ENCODE measurements around the gene GHRL. TPM values are rescaled to one million over a fixed set of nuclear protein-coding genes. Genes with fewer than 3 reads are reported as not detected.

GHRL gene
- total RNA-seq, 5 donors from 2014 or later (not counting 1 experiment from before 2014, with no cell fraction given), result 0.29 to 1.7 (median 0.61) TPM; not detected in 1

GRCh38 chr3:10285272-10286132, 7.2 kb downstream of the GHRL start:
- CTCF ChIA-PET, result interaction anchor here in 1 of 2 donors (0.9 to 2.4 kb wide), 5 partner anchors 11 to 352 kb away, joined by 3 to 16 read pairs (median 3); partner anchors contain the start of gene CRELD1
- Histone ChIP-seq H3K4me3 (ENCODE audit: control insufficient read depth in 1 of 2, extremely low read depth in 1 of 2, low read length in 1 of 2) (no peak overlapping the region), H3K27me3 (replicated peaks in 1 of 2; ENCODE audit: control insufficient read depth in 2 of 2, extremely low read depth in 1 of 2, insufficient read depth in 2 of 2, low read length in 1 of 2) (no peaks in the 10 kb centered on the region), H3K27ac (ENCODE audit: low read length) (no peak overlapping the region), H3K4me1 (ENCODE audit: control insufficient read depth in 1 of 2, extremely low read depth in 1 of 2, insufficient read depth in 2 of 2, low read length in 2 of 2) (peaks cover 3 to 18% of the 10 kb centered on the region in 2 experiments), H3K36me3 (ENCODE audit: control insufficient read depth in 2 of 2, extremely low read depth in 1 of 2, insufficient read depth in 1 of 2, low read length in 1 of 2) (peaks cover 19 to 50% of the 10 kb centered on the region in 2 donors), H3K9me3 (no peaks in the 10 kb centered on the region)
- no peak overlapping the region for H3K4me3 Mint-ChIP-seq
- ATAC-seq (replicated peaks in 1 of 4) (no peak), DNase-seq (no peak)
- peaks cover 18% of the 10 kb centered on the region for H3K36me3 Mint-ChIP-seq
- 74% methylated on average over 8 of the region's 12 CpGs for WGBS (ENCODE audit: insufficient coverage)
- H3K27ac Mint-ChIP-seq, result peak overlapping the region; percentile 77 to 80
- H3K27me3 Mint-ChIP-seq, result no peaks in the 10 kb centered on the region
- no peaks in the 10 kb centered on the region for H3K9me3 Mint-ChIP-seq
- peaks cover 22 to 35% (median 25%) of the 10 kb centered on the region in 3 donors for H3K4me1 Mint-ChIP-seq
- POLR2A ChIA-PET, result interaction anchor here (0.6 to 1.0 kb wide), 3 partner anchors 94 to 513 kb away, joined by 3 to 9 read pairs (median 3); no protein-coding TSS in a partner anchor

GRCh38 chr3:10284496-10284895, 8.3 kb downstream of the GHRL start:
- peaks cover 22 to 36% (median 29%) of the 10 kb centered on the region in 3 donors for H3K4me1 Mint-ChIP-seq
- H3K4me3 ChIP-seq (ENCODE audit: control insufficient read depth in 1 of 2, extremely low read depth in 1 of 2, low read length in 1 of 2), result no peak overlapping the region
- no peaks in the 10 kb centered on the region for H3K9me3 ChIP-seq
- CTCF ChIA-PET, result interaction anchor here in 1 of 2 donors (0.9 kb wide), 1 partner anchor 10 kb away, joined by 3 read pairs; no protein-coding TSS in a partner anchor
- peaks cover 3 to 18% of the 10 kb centered on the region in 2 experiments for H3K4me1 ChIP-seq (ENCODE audit: control insufficient read depth in 1 of 2, extremely low read depth in 1 of 2, insufficient read depth in 2 of 2, low read length in 2 of 2)
- no peak overlapping the region for H3K27ac ChIP-seq (ENCODE audit: low read length)
- peak; percentile 19 to 95 (median 38) for ATAC-seq (replicated peaks in 1 of 4)
- WGBS (ENCODE audit: insufficient coverage), result 11% methylated on average over 8 of the region's 9 CpGs
- H3K36me3 ChIP-seq (ENCODE audit: control insufficient read depth in 2 of 2, extremely low read depth in 1 of 2, insufficient read depth in 1 of 2, low read length in 1 of 2), result peaks cover 16 to 57% of the 10 kb centered on the region in 2 donors
- H3K4me3 Mint-ChIP-seq, result no peak overlapping the region
- peaks cover 24% of the 10 kb centered on the region for H3K36me3 Mint-ChIP-seq
- peak overlapping the region; percentile 77 to 80 for H3K27ac Mint-ChIP-seq
- peak in 32 of 35 experiments; percentile 10 to 82 (median 41) for DNase-seq
- H3K9me3 Mint-ChIP-seq, result no peaks in the 10 kb centered on the region
- H3K27me3 Mint-ChIP-seq, result no peaks in the 10 kb centered on the region
- POLR2A ChIA-PET, result no interaction called here
- no peaks in the 10 kb centered on the region for H3K27me3 ChIP-seq (replicated peaks in 1 of 2; ENCODE audit: control insufficient read depth in 2 of 2, extremely low read depth in 1 of 2, insufficient read depth in 2 of 2, low read length in 1 of 2)

- Histone ChIP-seq H3K36me3 (ENCODE audit: control insufficient read depth in 2 of 2, extremely low read depth in 1 of 2, insufficient read depth in 1 of 2, low read length in 1 of 2) (peaks cover 14 to 57% of the 10 kb centered on the region in 2 donors), H3K27me3 (replicated peaks in 1 of 2; ENCODE audit: control insufficient read depth in 2 of 2, extremely low read depth in 1 of 2, insufficient read depth in 2 of 2, low read length in 1 of 2) (no peaks in the 10 kb centered on the region), H3K9me3 (no peaks in the 10 kb centered on the region), H3K27ac (ENCODE audit: low read length) (no peak overlapping the region), H3K4me3 (ENCODE audit: control insufficient read depth in 1 of 2, extremely low read depth in 1 of 2, low read length in 1 of 2) (no peak overlapping the region), H3K4me1 (ENCODE audit: control insufficient read depth in 1 of 2, extremely low read depth in 1 of 2, insufficient read depth in 2 of 2, low read length in 2 of 2) (peaks cover 3 to 18% of the 10 kb centered on the region in 2 experiments)
- Mint-ChIP-seq H3K36me3 (peaks cover 29% of the 10 kb centered on the region), H3K27ac (peak overlapping the region; percentile 52 to 77), H3K27me3 (no peaks in the 10 kb centered on the region), H3K4me1 (peaks cover 22 to 36% (median 29%) of the 10 kb centered on the region in 3 donors), H3K9me3 (no peaks in the 10 kb centered on the region), H3K4me3 (no peak overlapping the region)
- whole genome bisulfite sequencing (ENCODE audit: insufficient coverage), result 98% methylated on average over 5 of the region's 5 CpGs
- CTCF ChIA-PET, result interaction anchor here in 1 of 2 donors (0.6 to 0.7 kb wide), 2 partner anchors 37 to 273 kb away, joined by 3 read pairs; partner anchors contain the start of gene SEC13
- ATAC-seq (replicated peaks in 1 of 4), result no peak
- POLR2A ChIA-PET, result interaction anchor here in 1 of 2 donors (0.6 kb wide), 1 partner anchor 23 kb away, joined by 3 read pairs; no protein-coding TSS in a partner anchor
- DNase-seq, result no peak
Observed at GRCh38 chr3:10283638-10284037, 9.1 kb downstream of the GHRL start.

DNA sequence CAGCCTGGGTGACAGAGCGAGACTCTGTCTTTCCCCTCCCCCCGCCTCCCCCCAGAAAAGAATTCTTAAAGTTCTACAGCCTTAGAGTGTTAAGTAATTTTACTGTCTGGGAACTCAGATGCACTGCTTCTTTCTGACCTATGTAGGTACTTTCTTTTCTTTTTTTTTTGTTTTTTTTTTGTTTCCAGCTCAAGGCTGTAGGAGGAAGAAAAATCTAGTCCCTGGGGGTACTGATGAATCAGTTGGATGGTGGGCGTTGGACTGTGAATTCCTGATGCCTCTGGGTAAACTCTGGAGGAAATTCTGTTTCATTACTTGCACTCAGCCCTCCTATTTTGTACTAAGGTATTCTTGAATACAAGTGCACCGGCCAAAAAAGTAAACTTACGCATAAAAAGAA, 10.8 kb downstream of the GHRL start:
- peaks cover 22 to 38% (median 37%) of the 10 kb centered on the region in 3 donors for H3K4me1 Mint-ChIP-seq
- Histone ChIP-seq H3K36me3 (ENCODE audit: control insufficient read depth in 2 of 2, extremely low read depth in 1 of 2, insufficient read depth in 1 of 2, low read length in 1 of 2) (peaks cover 17 to 65% of the 10 kb centered on the region in 2 donors), H3K9me3 (no peaks in the 10 kb centered on the region), H3K27ac (ENCODE audit: low read length) (no peak overlapping the region), H3K27me3 (replicated peaks in 1 of 2; ENCODE audit: control insufficient read depth in 2 of 2, extremely low read depth in 1 of 2, insufficient read depth in 2 of 2, low read length in 1 of 2) (no peaks in the 10 kb centered on the region), H3K4me3 (ENCODE audit: control insufficient read depth in 1 of 2, extremely low read depth in 1 of 2, low read length in 1 of 2) (no peak overlapping the region), H3K4me1 (ENCODE audit: control insufficient read depth in 1 of 2, extremely low read depth in 1 of 2, insufficient read depth in 2 of 2, low read length in 2 of 2) (peaks cover 3 to 22% of the 10 kb centered on the region in 2 experiments)
- WGBS (ENCODE audit: insufficient coverage), result no CpG with 5 or more reads among the region's 5 CpGs
- H3K27ac Mint-ChIP-seq, result peak overlapping the region; percentile 36 to 73
- no peaks in the 10 kb centered on the region for H3K9me3 Mint-ChIP-seq
- H3K36me3 Mint-ChIP-seq, result peaks cover 37% of the 10 kb centered on the region
- no peak overlapping the region for H3K4me3 Mint-ChIP-seq
- POLR2A ChIA-PET, result interaction anchor here in 1 of 2 donors (0.6 kb wide), 1 partner anchor 17 kb away, joined by 3 read pairs; no protein-coding TSS in a partner anchor
- no peaks in the 10 kb centered on the region for H3K27me3 Mint-ChIP-seq
- ATAC-seq (replicated peaks in 1 of 4) (no peak), DNase-seq (no peak)
- CTCF ChIA-PET, result interaction anchor here in 1 of 2 donors (0.7 kb wide), 1 partner anchor 11 kb away, joined by 3 read pairs; no protein-coding TSS in a partner anchor

DNA sequence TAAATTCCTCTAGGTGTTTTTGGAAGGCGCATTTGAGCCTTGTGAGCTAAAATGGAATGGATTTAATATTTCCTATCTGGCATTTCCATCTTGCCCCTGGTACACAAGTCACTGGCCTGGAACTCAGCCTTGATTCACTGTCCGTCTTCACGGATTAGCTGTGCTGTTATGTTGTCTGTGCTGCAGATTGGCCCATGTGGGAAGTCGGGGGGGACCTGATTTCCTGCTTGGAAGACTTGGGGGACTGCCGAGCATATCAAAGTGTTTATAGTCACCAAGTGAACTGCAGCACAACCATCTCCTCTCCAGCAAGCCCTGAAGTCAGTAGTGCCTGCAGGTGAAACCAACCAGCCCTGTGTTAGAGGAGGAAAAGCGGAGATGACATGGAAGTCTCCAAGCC, 12.2 kb downstream of the GHRL start:
- Histone ChIP-seq H3K4me1 (ENCODE audit: control insufficient read depth in 1 of 2, extremely low read depth in 1 of 2, insufficient read depth in 2 of 2, low read length in 2 of 2) (peaks cover 3 to 29% of the 10 kb centered on the region in 2 experiments), H3K27ac (ENCODE audit: low read length) (no peak overlapping the region), H3K36me3 (ENCODE audit: control insufficient read depth in 2 of 2, extremely low read depth in 1 of 2, insufficient read depth in 1 of 2, low read length in 1 of 2) (peaks cover 21 to 73% of the 10 kb centered on the region in 2 donors), H3K27me3 (replicated peaks in 1 of 2; ENCODE audit: control insufficient read depth in 2 of 2, extremely low read depth in 1 of 2, insufficient read depth in 2 of 2, low read length in 1 of 2) (no peaks in the 10 kb centered on the region), H3K4me3 (ENCODE audit: control insufficient read depth in 1 of 2, extremely low read depth in 1 of 2, low read length in 1 of 2) (no peak overlapping the region), H3K9me3 (no peaks in the 10 kb centered on the region)
- ChIA-PET CTCF (no interaction called here), POLR2A (no interaction called here)
- no peaks in the 10 kb centered on the region for H3K9me3 Mint-ChIP-seq
- peaks cover 22 to 39% (median 37%) of the 10 kb centered on the region in 3 donors for H3K4me1 Mint-ChIP-seq
- H3K27me3 Mint-ChIP-seq, result no peaks in the 10 kb centered on the region
- H3K4me3 Mint-ChIP-seq, result no peak overlapping the region
- peak overlapping the region in 1 of 2 donors; percentile 36 for H3K27ac Mint-ChIP-seq
- ATAC-seq (replicated peaks in 1 of 4), result no peak
- peaks cover 42% of the 10 kb centered on the region for H3K36me3 Mint-ChIP-seq
- no CpG with 5 or more reads among the region's 6 CpGs for WGBS (ENCODE audit: insufficient coverage)
- DNase-seq, result no peak

GRCh38 chr3:10280177-10280529, 12.6 kb downstream of the GHRL start:
- Mint-ChIP-seq H3K27ac (peak overlapping the region in 1 of 2 donors; percentile 80), H3K4me1 (peaks cover 22 to 40% (median 37%) of the 10 kb centered on the region in 3 donors), H3K4me3 (no peak overlapping the region), H3K36me3 (peaks cover 45% of the 10 kb centered on the region), H3K27me3 (no peaks in the 10 kb centered on the region), H3K9me3 (no peaks in the 10 kb centered on the region)
- peak in 1 of 4 experiments; percentile 39 for ATAC-seq (replicated peaks in 1 of 4)
- H3K27me3 ChIP-seq (replicated peaks in 1 of 2; ENCODE audit: control insufficient read depth in 2 of 2, extremely low read depth in 1 of 2, insufficient read depth in 2 of 2, low read length in 1 of 2), result no peaks in the 10 kb centered on the region
- no peak overlapping the region for H3K4me3 ChIP-seq (ENCODE audit: control insufficient read depth in 1 of 2, extremely low read depth in 1 of 2, low read length in 1 of 2)
- no peaks in the 10 kb centered on the region for H3K9me3 ChIP-seq
- H3K27ac ChIP-seq (ENCODE audit: low read length), result no peak overlapping the region
- ChIA-PET POLR2A (interaction anchor here in 1 of 2 donors (0.6 kb wide), 1 partner anchor 740 kb away, joined by 4 read pairs; no protein-coding TSS in a partner anchor), CTCF (interaction anchor here in 1 of 2 donors (1.2 kb wide), 1 partner anchor 16 kb away, joined by 3 read pairs; no protein-coding TSS in a partner anchor)
- peaks cover 3 to 29% of the 10 kb centered on the region in 2 experiments for H3K4me1 ChIP-seq (ENCODE audit: control insufficient read depth in 1 of 2, extremely low read depth in 1 of 2, insufficient read depth in 2 of 2, low read length in 2 of 2)
- 100% methylated on average over 1 of the region's 5 CpGs for WGBS (ENCODE audit: insufficient coverage)
- peaks cover 21 to 73% of the 10 kb centered on the region in 2 donors for H3K36me3 ChIP-seq (ENCODE audit: control insufficient read depth in 2 of 2, extremely low read depth in 1 of 2, insufficient read depth in 1 of 2, low read length in 1 of 2)
- DNase-seq, result peak in 1 of 35 experiments; percentile 23
